HL-60 (cell line): Measurements from ENCODE around the gene CHCHD3.

ENCODE experiments used
- DNase-seq, 2 experiments: peaks; one replicate each; pipeline ENCODE4 v3.0.0-alpha.2; 2010 to 2020; ENCODE audit warnings: low read depth in 1 of 2, low spot score in 1 of 2
- H3K27ac ChIP-seq: fragments of 250-450 bp; sonication (Bioruptor Pico); replicated peaks from 2 replicates; pipeline ENCODE4 v1.5.1; 2020; ENCODE audit warnings: mild to moderate bottlenecking, moderate library complexity
- H3K27me3 ChIP-seq: fragments of 250-450 bp; sonication (Bioruptor Pico); 2 replicates; pipeline ENCODE4 v1.5.1; 2021; ENCODE audit warnings: mild to moderate bottlenecking, moderate library complexity; ENCODE audit not compliant: insufficient read depth, poor library complexity, severe bottlenecking
- H3K4me3 ChIP-seq: replicated peaks from 2 replicates; pipeline ENCODE4 v1.5.1; 2011; ENCODE audit warnings: mild to moderate bottlenecking, control low read depth, low read length; ENCODE audit not compliant: insufficient read depth
- GABPA ChIP-seq: IDR thresholded peaks from 2 replicates; pipeline ENCODE4 v1.6.1; 2012; ENCODE audit warnings: low read depth
- POLR2AphosphoS5 ChIP-seq: IDR thresholded peaks from 2 replicates; pipeline ENCODE4 v1.6.1; 2012; ENCODE audit warnings: low read depth
- SPI1 ChIP-seq: IDR thresholded peaks from 2 replicates; pipeline ENCODE4 v1.6.1; 2012; ENCODE audit warnings: low read depth, mild to moderate bottlenecking, borderline replicate concordance
- TF ChIP-seq, protein P1 (sequence below): IDR thresholded peaks from one replicate; pipeline ENCODE4 v1.5.1; 2011; ENCODE audit warnings: low read length, control low read depth, inconsistent platforms; ENCODE audit not compliant: insufficient read depth
- TF ChIP-seq, protein P2 (sequence below): IDR thresholded peaks from 2 replicates; pipeline ENCODE4 v1.6.1; 2012; ENCODE audit warnings: low read depth; ENCODE audit not compliant: insufficient replicate concordance

CHCHD3 gene

DNA sequence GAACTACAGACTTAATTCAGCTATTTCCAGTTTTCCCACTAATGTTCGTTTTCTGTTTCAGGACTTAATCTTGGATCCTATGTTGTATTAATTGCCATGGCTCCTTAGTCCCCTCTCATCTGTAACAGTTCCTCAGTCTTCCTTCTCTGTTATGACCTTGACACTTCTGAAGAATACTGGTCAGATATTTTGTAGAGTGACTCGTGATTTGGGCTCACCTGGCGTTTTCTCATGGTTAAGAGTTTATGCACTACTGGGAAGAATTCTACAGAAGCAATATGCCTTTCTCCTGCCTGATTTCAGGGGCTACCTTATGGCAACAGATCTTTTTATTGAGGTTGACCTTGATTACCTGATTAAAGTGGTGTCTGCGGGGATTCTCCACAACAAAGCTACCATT lies 239.4 kb downstream of the CHCHD3 start:
- DNase-seq = no peak
- Histone ChIP-seq H3K27me3 (no peaks in the 10 kb centered on the region), H3K4me3 (no peak overlapping the region), H3K27ac (no peak overlapping the region)
- TF ChIP-seq, protein P1, sequence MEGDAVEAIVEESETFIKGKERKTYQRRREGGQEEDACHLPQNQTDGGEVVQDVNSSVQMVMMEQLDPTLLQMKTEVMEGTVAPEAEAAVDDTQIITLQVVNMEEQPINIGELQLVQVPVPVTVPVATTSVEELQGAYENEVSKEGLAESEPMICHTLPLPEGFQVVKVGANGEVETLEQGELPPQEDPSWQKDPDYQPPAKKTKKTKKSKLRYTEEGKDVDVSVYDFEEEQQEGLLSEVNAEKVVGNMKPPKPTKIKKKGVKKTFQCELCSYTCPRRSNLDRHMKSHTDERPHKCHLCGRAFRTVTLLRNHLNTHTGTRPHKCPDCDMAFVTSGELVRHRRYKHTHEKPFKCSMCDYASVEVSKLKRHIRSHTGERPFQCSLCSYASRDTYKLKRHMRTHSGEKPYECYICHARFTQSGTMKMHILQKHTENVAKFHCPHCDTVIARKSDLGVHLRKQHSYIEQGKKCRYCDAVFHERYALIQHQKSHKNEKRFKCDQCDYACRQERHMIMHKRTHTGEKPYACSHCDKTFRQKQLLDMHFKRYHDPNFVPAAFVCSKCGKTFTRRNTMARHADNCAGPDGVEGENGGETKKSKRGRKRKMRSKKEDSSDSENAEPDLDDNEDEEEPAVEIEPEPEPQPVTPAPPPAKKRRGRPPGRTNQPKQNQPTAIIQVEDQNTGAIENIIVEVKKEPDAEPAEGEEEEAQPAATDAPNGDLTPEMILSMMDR = no peak
- TF ChIP-seq GABPA (no peak), POLR2AphosphoS5 (no peak), SPI1 (no peak)
- TF ChIP-seq, protein P2, sequence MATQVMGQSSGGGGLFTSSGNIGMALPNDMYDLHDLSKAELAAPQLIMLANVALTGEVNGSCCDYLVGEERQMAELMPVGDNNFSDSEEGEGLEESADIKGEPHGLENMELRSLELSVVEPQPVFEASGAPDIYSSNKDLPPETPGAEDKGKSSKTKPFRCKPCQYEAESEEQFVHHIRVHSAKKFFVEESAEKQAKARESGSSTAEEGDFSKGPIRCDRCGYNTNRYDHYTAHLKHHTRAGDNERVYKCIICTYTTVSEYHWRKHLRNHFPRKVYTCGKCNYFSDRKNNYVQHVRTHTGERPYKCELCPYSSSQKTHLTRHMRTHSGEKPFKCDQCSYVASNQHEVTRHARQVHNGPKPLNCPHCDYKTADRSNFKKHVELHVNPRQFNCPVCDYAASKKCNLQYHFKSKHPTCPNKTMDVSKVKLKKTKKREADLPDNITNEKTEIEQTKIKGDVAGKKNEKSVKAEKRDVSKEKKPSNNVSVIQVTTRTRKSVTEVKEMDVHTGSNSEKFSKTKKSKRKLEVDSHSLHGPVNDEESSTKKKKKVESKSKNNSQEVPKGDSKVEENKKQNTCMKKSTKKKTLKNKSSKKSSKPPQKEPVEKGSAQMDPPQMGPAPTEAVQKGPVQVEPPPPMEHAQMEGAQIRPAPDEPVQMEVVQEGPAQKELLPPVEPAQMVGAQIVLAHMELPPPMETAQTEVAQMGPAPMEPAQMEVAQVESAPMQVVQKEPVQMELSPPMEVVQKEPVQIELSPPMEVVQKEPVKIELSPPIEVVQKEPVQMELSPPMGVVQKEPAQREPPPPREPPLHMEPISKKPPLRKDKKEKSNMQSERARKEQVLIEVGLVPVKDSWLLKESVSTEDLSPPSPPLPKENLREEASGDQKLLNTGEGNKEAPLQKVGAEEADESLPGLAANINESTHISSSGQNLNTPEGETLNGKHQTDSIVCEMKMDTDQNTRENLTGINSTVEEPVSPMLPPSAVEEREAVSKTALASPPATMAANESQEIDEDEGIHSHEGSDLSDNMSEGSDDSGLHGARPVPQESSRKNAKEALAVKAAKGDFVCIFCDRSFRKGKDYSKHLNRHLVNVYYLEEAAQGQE = no peak

DNA sequence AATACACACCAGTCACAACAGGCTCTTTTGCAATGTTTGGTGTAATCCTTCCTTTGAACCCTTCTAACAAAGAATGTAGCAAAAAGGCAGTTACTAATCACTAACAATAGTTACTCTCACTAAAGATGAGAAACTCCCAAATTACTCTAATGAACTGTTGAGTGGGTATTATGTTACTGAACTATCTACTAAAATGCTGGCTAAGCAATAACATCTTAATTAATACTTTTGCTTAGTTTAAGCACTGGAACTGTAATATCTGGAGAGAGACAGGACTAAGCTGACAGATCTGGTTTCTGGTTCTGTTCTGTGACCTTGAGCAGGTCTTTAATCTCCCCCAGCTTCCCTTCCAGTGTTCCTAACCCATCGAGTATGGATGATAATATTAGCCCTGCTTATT lies 241.7 kb downstream of the CHCHD3 start:
- DNase-seq = no peak
- no peak for TF ChIP-seq POLR2AphosphoS5
- TF ChIP-seq, protein P2 = no peak
- TF ChIP-seq, protein P1 = no peak
- TF ChIP-seq GABPA = no peak
- no peak for TF ChIP-seq SPI1
- H3K27me3 ChIP-seq = no peaks in the 10 kb centered on the region
- no peak overlapping the region for H3K27ac ChIP-seq
- H3K4me3 ChIP-seq = no peak overlapping the region

DNA sequence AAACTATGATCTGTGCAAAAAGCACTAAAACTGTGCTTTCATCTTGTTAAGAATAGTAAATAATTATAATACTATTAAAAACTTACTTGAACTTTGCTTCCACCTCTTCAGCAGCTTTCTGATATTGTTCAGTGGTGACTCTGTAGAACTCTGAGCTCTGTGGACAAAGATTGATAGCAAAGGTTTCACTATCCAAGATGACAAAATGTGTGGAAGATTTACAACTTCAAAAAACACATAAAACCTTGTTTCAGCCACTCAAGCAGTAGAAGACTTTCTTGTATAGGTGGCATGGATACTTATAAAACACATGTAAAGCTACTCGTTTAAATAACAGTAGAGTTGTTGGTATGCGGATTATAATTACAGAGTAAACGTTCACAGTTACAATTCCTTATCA lies 243.6 kb downstream of the CHCHD3 start:
- H3K27me3 ChIP-seq = no peaks in the 10 kb centered on the region
- H3K4me3 ChIP-seq = no peak overlapping the region
- no peak for DNase-seq
- no peak overlapping the region for H3K27ac ChIP-seq
- no peak for TF ChIP-seq GABPA

DNA sequence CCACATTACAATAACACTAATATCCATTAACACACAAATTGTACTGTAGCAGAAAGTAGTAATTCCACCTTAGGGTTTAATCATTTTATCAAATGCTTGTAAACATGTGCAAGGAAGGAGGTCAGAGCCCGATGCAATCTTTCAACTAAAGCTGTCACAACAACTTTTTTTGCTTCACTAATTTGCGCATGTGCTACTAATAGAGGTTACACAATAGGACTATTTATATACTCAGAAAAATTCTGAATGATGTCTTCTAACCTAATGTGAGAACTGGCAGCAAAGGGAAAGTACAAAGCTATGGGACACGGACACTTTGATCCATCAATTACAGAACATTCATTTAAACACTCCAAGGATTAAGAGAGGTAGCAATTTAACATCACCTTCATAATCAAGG lies 244.4 kb downstream of the CHCHD3 start:
- Histone ChIP-seq H3K27me3 (no peaks in the 10 kb centered on the region), H3K27ac (no peak overlapping the region), H3K4me3 (no peak overlapping the region)
- TF ChIP-seq SPI1 (no peak), GABPA (no peak)
- TF ChIP-seq, protein P2 = no peak
- DNase-seq = no peak
